KG1 (cell line): ENCODE data around the gene MEGF8.
A peak's percentile ranks its signal among the peaks of the same experiment; 100 is the strongest.

ENCODE experiments used
- DNase-seq: peaks from one replicate; lab custom pipeline; 2025; lab: John Stamatoyannopoulos, UW

Gene MEGF8, protein sequence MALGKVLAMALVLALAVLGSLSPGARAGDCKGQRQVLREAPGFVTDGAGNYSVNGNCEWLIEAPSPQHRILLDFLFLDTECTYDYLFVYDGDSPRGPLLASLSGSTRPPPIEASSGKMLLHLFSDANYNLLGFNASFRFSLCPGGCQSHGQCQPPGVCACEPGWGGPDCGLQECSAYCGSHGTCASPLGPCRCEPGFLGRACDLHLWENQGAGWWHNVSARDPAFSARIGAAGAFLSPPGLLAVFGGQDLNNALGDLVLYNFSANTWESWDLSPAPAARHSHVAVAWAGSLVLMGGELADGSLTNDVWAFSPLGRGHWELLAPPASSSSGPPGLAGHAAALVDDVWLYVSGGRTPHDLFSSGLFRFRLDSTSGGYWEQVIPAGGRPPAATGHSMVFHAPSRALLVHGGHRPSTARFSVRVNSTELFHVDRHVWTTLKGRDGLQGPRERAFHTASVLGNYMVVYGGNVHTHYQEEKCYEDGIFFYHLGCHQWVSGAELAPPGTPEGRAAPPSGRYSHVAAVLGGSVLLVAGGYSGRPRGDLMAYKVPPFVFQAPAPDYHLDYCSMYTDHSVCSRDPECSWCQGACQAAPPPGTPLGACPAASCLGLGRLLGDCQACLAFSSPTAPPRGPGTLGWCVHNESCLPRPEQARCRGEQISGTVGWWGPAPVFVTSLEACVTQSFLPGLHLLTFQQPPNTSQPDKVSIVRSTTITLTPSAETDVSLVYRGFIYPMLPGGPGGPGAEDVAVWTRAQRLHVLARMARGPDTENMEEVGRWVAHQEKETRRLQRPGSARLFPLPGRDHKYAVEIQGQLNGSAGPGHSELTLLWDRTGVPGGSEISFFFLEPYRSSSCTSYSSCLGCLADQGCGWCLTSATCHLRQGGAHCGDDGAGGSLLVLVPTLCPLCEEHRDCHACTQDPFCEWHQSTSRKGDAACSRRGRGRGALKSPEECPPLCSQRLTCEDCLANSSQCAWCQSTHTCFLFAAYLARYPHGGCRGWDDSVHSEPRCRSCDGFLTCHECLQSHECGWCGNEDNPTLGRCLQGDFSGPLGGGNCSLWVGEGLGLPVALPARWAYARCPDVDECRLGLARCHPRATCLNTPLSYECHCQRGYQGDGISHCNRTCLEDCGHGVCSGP (N-terminal part only)

DNA sequence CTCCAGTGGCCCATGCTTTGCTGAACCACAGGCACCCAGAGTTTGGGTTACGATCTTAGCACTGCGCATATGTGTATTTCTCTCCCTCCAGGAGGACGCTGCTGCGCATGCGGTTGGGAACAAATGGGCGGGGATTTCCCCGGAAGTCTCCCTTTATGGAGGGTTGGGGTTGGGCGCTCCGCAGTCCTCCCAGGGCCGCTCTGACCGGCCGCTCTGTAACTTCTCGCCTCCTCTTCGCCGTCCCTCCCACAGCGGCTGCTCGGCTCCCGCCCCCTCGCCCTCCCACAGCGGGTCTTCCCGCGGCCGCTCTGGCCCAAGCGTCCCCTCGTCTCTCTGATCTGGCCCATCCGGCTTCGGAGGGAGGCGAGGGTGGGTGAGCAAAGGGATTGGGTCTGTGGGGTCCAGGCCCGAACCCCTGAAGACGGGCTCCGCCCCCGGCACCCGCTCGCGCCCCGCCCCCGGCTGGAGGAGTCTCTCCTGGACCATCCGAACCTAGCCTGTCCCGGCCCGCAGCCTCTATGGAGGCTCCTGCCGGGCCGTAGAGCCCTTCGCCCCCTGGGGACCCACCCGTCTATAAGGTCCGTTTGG is at the start of gene MEGF8:
Gene MEGF8, plus strand, starts transcription at position 328 of the 588 bp plus-strand sequence. CDS start 609 bp downstream, outside the sequence.
- DNase-seq: peak; percentile 92

DNA sequence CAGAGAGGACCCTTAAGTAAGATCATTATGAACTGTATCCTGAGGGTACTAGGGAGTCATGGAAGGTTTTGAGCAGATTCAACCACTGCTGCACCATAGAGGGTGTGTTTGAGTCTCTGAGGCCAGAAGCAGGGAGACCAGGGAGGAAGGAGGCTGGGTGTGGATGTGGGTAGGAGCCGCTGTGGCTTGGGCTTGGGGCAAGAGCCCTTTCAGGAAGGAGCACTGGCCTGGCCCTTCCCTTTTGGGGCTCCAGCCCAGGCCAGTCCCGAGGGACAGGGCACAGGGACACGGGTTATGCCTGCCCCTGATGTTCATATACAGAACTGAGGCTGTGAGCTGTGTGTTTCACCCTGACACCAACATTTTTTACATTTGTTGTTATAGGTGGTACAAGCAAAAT is 49.2 kb upstream of the MEGF8 start:
- no peak for DNase-seq

DNA sequence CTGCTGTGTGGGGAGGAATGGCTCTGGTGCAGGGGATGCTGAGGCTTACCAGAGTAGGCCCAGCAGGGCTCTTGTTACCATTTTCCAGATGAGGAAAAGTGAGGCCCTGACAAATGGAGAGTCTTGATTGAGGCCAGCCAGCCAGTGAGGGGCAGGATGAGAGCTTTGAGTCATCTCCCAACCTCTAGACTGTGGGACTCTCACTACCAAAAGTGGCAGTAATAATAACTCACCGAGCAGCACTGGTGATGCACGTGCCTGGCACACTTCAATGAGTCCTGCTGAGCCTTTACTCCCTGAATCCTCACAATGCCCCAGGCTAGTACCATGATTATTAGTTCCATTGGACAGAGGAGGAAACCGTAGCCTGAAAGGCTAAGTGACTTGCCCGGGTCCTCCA is 48.6 kb upstream of the MEGF8 start:
- no peak for DNase-seq

DNA sequence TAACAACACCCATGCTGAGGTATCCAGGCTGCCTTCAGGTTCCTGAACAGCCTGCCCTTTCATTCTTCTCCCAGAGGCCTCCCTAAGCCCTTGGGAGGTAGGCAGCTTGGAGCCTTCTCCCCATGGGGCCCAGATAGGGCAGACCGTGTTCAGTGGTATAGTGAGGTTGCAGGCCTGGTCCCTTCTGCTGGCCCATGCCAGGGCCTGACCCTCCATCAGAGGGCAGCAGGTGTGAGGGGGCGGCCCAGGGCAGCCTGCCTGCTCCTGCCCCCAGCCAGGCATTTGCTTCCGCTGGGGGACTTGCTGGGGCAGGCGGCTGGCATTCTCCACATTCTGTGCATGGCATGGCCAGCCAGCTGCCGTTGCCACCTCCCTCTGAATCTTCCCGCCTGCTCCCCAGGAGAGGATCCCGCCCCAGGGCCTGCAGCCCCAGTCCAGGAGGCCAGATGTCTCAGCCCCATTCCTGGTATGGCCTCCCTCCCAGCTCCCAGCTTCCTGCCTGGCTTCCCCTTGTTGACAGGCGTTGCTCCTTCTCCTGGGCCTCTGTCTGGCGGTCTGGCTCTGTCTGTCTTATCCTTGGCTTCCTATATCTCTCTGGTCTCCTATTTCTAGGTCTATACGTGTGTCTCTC is 47.5 kb upstream of the MEGF8 start:
- DNase-seq: no peak

DNA sequence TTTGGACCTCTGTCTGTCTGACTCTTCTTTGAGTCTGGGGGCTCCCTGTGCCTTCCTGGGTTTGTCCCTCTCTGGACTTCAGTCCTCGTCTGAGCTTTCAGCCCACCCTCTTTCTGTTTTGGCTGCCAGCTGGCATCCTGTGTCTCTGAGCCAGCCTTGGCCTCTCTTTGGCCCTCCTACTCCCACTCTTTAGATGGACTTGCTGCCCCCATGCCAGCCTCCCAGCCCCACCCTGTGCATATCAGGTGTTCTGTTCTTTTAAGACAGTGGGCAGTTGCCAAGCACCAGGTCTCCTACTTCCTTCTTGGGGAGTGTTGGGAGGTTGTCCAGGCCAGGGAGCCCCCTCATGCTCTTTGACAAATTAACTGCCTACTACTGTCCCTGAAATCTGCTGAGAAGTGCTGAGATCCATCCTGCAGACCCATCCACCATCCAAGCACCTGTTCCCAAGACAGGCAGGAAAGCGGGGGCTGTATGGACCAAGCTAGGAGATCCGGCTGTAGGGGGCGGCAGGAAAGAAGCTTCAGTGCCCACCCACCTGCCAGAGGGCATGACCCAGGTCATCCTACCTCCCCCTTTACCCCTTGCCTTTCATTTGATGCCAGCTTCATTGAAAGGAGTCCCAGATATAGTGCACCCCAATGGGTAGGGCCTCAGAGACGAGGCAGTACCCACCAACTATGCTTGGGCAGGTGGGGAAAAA is 46.8 kb upstream of the MEGF8 start:
- no peak for DNase-seq

DNA sequence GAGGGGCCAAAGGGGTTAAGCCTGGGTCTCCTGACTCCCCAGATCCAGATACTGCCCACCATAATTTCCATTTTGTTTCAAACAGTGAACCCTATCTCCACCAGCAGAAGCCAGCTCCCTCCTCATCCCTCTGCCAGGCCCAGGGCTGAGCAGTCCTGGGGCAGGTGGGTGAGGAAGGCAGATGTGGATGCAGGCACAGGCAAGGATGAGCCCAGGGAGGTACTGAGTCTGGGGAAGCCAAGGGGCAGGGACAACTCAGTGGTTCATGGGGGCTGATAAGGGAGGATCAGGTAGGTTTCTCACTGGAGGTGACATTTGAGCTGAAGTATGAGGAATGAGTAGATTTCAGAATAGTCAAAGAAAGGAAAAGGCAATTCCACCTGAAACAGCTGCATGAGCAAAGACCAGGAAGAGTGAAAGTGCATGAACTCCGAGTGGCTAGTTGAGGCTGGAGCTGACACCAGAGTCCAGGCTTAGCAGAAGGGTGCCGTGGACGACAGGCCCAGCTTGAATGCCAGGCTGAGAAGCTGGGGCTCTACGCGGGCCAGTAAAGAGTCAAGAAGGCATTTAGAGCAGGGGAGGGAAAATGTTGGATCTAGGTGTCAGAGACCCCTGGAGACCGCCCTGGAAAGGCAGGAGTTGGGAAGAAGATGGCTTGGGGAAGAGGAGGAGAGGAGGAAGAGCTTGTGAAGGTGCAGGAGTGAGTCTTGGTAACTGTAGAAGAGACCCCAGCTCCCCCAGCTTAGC is 46.1 kb upstream of the MEGF8 start:
- DNase-seq: peak; percentile 32

DNA sequence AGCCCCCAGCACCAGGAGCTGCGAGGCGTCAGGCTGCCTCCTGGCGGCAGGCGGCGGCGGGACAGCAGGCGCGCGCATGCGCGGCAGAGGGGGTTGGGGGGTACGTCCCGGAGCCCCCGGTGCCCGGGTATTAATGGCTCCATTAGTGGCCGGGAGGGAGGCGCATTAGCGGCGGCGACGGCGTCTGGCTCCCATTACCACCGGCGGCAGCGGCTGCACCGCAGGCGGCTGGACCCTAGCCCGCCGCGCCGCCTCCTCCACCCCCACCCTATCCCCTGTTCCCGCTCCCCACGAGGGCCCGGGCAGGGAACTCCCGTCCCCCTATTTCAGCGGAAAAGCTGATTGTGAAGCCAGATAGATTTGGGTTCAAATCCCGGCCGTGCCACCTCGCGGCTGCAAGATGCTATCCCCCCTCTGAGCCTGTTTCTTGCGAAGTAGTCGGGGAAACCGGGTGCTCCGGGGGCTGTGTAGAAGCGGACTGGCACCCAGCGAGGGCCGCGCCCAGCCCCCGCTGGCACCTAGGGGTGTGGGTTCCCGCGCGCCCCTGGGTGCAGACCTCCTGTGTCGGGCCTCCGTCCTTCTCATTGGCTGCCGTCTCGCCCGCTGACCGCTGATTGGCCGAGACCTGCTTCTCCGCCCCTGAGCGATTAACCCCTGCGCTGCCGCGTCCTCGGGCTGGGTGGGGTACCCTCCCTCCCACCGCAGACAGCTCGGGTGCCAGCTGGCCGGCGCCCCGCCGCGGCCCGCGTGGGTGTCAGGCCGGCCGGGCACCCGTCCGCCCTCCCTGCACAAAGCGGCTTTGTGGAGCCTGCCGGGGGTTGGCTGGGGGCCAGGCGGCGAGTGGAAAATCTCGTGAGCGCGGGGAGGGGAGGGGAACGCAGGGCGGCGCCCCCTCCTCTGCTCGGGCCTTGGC is 45.3 kb upstream of the MEGF8 start:
- peak; percentile 55 for DNase-seq

DNA sequence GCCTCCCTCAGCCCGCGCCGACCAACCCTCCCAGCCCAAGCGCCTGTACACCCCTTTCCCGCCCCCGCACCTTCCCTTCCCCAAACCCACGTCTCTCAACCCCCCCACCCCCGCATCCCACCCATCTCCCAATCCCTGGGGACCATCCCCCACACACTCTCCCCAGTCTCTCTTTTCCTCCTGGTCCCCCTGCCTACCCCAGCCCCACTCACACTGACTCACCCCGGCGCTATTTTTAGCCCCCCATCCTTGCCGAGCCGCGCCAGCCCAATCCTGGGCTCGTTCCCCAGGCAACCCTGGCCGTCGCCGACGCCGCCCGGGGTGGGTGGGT is 44.7 kb upstream of the MEGF8 start:
- DNase-seq: no peak

DNA sequence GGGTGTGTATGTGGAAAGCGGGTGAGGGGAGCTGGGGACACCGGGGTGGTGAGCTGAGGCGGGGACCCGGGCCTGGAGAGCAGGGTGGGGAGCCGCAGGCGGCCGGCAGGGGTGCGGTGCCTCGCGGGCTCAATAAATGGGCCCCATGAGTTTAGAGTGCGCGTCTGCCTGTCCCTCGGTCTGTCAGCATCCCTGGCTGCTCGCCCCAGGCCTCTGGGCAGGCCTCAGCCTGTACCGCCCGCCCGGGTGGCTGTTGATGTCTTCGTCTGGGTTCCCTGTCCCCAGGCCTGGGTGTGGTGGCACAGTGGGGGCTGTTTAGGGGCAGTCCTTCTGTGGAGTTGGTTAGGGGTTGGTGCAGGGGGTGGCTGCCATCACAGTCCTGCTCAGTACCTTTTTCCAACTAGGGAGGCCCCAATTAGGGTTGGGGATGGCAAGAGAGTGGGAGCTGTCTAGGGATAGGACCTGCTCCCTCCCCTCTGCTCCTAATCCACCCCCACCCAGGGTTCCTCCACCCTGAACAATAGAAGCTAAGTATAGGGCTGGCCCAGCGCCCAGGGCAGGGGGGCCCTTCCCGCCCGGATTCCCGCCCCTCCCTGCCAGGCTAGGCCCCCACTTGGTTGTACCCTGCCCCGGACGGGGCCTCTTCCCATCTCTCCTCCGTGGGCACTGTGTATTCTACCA is 44.1 kb upstream of the MEGF8 start:
- DNase-seq: no peak

DNA sequence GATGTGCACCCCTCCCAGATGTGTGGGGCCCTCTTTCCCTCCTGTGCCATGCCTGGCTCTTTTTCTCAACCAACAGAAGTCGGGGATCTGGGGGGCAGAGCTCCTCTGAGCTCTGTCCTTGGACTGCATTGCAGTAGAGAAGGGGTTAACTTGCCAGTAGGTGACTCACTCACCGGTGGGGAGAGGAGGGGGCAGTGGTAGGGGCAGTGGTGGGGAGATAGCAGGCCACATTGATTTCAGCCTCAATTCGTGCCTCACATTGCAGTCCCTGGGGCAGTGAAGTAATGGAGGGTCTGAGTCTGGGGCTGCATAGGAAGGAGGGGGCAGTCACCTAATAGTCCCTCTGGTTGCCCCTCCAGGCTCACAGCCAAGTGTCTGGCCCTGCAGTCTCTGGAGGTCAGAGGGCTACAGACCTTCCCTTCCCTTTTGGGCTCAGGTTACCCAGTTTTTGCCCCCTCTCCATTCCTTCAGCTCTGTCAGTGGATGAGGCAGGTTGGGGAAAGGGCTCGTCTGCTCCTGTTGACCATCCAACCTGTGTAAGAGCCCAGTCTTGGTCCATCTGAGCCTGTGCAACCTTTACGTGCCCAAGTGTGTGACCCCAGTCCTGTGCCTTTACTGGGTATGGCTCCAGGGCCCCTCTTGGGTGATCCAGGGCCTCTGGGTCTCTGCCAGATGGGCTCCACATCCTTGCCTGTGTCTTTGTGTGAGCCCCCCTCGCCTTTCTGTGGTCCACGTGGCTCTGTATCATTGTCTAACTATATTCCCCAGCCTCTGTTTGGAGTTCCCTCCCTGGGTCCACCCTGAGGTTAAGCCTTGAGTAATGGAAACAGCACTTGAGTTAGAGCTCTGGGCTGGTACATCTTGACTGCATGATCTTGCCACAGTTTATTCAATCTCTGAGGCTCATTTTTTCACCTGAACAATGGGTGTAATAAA is 43.3 kb upstream of the MEGF8 start:
- no peak for DNase-seq

DNA sequence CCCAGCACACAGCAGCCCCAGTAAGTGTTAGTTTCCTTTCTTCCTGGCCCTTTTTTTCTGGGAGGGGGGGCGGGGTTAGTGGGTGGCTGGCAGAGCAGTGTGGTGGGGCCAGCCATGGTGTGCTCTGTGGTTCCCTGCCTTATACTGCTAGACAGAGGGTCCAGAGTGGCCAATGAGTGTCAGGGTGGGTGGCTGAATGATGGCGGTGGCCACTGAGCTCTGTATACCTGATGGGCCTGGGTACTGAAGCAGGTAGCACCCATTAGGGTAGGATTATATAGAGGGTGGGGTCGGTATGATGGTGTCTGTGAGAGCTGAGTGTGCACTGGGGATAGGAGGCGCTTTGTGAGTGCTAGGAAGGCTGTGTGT is 42.6 kb upstream of the MEGF8 start:
- no peak for DNase-seq

DNA sequence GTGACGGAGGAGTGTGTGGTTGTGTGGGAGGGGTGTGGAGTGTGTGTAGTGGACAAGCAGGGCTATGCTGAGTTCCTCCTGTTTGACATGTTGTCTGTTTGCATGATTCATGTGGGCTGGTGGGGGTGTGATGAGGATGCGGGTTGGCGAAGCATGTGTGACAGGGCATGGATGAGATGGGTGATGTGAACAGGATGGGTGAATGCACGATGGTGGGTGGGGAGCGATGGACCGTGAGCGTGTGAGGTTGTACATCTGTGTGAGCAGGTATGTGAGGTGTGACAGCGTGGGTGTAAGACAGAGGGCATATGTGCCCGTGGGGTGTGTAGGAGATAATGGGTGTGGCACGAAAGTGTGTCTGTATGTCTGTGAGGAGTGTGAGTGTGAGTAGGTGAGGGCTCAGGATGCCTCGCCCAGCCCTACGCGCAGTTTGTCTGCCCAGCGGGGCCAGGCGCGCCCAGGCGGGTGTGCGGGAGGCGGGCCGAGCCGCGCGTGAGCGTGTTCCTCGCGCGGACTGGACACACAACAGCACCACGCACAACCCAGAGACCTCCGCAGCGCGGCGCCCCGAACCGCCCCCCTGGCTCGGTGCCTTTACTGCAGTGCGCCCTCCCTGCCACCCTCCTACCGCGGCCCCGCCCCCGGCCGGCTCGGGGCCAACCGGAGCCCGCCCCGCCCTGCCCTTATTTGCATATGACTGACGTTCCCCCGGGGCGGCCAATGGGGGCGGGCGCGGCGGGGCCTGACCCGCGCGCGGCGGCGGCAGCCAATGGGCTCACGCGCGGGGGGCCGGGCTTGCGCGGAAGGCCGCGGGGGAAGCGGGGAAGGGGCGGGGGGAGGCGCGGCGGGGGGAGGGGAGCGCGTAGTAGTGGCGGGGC is 42.0 kb upstream of the MEGF8 start:
- peak; percentile 81 for DNase-seq

DNA sequence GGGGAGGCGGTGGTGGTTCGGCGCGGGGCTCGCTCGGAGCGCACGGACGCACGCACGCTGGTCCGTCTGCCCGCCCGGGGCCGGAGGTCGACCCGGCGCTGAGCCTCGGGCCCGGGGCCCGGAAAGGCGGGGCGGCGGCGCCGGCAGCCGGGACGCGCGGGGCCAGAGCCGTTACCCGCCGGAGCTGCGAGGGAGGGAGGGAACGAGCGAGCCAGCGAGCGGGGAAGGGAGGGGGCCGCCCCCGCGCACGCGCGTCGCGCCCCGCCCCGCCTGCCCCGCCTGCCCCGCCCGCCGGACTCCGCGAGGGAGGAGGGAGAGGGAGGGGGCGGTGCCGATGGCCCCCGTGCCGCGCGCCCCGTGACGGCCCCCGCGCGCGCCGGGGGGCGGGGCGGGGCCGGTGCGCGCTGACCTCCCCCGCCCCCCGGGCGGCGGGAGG is 41.4 kb upstream of the MEGF8 start:
- peak; percentile 34 for DNase-seq

DNA sequence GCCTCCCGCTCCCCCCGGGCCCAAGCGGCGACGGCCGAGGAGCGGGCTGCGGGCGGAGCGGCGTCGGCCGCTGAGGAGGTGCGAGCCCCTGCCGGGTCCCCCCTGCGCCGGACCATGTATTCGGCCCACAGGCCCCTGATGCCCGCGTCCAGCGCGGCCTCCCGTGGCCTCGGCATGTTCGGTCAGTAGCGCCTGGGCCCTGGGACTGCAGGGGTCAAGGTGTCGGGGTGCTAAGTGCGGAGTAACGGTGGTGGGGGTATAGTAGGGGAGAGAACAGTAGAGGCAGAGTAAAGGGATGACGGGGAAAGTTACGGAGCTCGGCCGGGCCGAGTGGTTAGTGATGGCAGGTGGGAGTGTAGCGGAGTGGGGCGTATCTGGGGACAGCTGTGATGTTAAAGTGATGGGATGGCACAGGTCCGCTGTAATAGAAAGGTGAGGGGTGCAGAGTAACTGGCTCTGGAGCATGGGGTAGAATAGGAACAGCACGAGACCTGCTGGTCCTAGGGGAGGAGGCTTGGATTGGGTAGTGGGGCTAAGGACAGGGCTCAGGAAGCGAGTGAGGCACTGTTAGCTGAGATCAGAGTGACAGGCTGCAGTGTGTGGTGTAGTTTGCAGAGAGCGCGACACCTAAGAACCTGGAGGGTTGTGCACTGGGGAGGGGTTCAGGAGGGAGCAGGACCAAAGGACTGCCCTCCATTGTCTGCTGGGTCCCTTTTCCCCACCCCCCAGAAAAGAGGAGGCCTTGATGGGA is 40.7 kb upstream of the MEGF8 start:
- no peak for DNase-seq

DNA sequence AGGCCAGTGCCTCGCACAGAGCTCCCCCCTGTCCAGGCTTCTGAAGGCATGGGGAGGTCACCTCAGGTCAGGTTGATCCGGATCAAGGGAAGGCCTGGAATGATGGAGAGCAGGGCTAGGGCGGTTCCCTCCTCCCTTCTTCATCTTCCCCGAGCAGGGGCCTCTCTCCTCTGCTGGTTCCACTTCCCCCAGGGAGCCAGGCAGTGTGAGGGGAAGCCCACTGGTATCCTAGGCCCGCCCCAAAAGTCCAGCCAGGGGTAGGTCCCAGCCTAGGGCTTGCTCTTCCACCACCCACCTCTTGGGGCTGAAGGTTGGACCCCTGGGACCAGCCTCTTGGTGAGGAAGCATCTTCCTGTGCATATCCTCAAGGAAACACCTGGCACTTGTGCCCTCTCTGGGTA is 39.9 kb upstream of the MEGF8 start:
- DNase-seq: no peak

DNA sequence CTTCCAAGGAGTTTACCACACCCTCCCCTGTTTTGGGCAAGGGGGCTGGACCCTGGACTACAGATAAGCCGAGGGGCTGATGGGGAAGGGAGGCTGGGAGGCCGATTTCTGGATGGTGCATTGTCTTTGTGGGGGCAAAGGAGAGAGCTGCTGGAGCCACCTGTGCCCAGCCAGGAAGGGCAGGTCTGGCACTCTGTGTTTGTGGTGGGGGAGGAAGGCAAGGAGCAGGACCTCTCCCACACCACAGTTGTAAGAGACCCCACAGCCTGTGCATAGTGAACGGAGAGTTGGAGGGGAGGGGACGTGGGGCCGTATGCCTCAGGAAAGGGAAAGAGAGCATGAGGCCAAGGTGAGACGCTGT is 39.5 kb upstream of the MEGF8 start:
- DNase-seq: no peak
